ENCODE measurements around the gene NGRN.
A peak's percentile ranks its signal among the peaks of the same experiment; 100 is the strongest.

Gene NGRN

DNA sequence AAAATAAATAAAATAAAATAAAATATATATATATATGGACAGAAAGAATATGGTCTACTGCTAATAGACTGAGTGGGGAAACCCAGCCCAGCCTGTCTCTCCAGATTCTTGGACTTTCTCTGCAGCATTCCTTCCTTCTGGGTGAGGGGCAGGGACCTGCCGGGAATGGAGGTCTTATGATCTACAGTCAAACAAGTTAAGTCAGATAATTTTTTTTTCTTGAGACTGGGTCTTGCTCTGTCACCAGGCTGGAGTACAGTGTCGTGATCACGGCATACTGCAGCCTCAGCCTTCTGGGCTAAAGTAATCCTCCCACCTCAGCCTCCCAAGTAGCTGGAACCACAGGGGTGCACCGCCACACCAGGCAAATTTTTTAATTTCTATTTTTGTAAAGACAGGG lies 53.1 kb downstream of the NGRN start:
- no peak for DNase-seq (ENCODE audit: low read depth in 2 of 2)

DNA sequence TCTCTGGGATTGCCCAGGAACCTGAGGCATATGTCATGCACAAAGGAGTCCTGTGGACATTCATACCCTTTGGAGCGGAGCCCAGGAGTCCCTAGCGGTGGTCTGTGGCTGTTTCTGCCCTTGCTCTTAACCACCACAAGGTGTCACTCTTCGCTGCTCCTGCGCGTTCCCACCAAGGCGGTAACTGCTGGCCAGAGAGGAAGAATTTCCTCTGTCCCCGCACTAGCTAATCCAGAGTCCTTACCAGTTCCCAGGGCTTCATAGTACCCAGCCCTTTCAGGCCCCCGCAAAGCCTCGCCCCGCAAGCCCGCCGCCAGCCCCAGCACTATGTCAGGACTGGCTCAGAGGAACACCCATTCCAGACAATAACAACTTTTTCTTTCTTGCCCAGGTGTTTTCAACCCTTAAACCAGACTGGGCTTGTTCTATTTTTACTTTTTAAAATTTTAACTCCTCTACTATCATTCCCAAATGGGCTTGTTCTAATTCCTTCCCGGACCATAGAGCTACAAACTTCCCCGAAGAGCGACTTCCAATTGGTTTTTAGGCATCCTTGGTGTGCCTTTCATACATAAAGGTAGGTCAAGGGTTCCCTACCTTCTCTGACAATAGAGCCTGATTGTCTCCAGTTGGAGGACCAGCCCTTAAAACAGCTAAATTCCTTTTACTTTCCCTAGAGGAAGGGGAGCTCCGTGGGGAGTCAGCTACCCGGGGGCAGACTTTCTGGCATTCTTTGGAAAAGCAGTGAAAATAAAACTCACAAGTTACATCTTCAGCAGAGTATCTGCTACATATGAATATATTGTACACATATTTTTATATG lies 54.8 kb downstream of the NGRN start:
- DNase-seq (ENCODE audit: low read depth in 2 of 2), result peak; percentile 37 to 47

DNA sequence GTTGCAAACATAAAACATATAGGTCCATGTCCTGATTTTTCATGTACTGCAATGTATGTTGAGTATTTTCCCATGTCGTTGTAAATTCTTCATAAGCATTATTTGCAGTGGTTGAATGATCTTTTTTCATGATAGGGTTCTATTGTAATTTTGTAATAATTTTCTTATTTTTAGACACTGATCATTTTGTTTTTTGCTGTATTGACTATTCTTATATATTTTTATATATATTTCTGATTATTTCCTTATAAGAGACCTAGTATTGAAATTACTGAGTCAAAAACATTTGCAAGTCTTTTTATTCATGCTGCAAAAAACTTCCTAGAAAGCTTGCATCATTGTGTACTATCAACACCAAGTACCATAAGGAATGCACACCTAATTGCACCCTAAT lies 55.4 kb downstream of the NGRN start:
- no peak for DNase-seq (ENCODE audit: low read depth in 2 of 2)

Data from stimulated activated CD8-positive, alpha-beta memory T cell treated with anti-CD3 and anti-CD28 coated beads, Interleukin-7, amount 100 ng/mL, for 4 hours (primary cell).